Activated T-cell treated with anti-CD3 and anti-CD28 coated beads, Interleukin-2, amount 50 U/mL, for 4 hours (primary cell): ENCODE data around the gene NCKAP5. TPM values are rescaled to one million over a fixed set of nuclear protein-coding genes. Genes with fewer than 3 reads are reported as not detected.

Experiments
- ATAC-seq, 2 donors: fragments of 200-7000 bp; cut with Tn5 transposase; one replicate each; pipeline ENCODE4 v1.10.0; 2021
- DNase-seq: peaks from one replicate; pipeline ENCODE4 v3.0.0-alpha.2; 2020
- H3K27me3 Mint-ChIP-seq: one replicate; pipeline ENCODE4 v1.8.0; 2021; ENCODE audit warnings: low read depth, mixed read lengths
- H3K36me3 Mint-ChIP-seq: one replicate; pipeline ENCODE4 v1.8.0; 2022; ENCODE audit warnings: mixed read lengths; ENCODE audit not compliant: insufficient read depth
- H3K4me1 Mint-ChIP-seq: one replicate; pipeline ENCODE4 v1.8.0; 2021; ENCODE audit warnings: low read depth, mixed read lengths
- H3K4me3 Mint-ChIP-seq: one replicate; pipeline ENCODE4 v1.8.0; 2021; ENCODE audit warnings: mild to moderate bottlenecking, moderate library complexity, mixed read lengths
- H3K9me3 Mint-ChIP-seq: one replicate; pipeline ENCODE4 v1.8.0; 2021; ENCODE audit warnings: mixed read lengths
- total RNA-seq, 3 donors: library from RNA; stranded (reverse); gene quantifications; one replicate each; pipeline ENCODE4 v1.2.1, GENCODE V29; 2021

The NCKAP5 gene
- total RNA-seq, 3 donors from 2014 or later, result 0.03 TPM; not detected in 2

GRCh38 chr2:133457861-133458260, 110.4 kb downstream of the NCKAP5 start:
- DNase-seq, result no peak
- no peaks in the 10 kb centered on the region for H3K4me1 Mint-ChIP-seq
- H3K36me3 Mint-ChIP-seq, result no peaks in the 10 kb centered on the region
- no peaks in the 10 kb centered on the region for H3K27me3 Mint-ChIP-seq
- no peak for ATAC-seq
- no peak overlapping the region for H3K4me3 Mint-ChIP-seq
- peaks cover 5% of the 10 kb centered on the region for H3K9me3 Mint-ChIP-seq

GRCh38 chr2:133456971-133457370, 111.3 kb downstream of the NCKAP5 start:
- no peak for ATAC-seq
- Mint-ChIP-seq H3K27me3 (no peaks in the 10 kb centered on the region), H3K4me3 (no peak overlapping the region), H3K4me1 (no peaks in the 10 kb centered on the region), H3K9me3 (peaks cover 5% of the 10 kb centered on the region), H3K36me3 (no peaks in the 10 kb centered on the region)
- DNase-seq, result no peak

DNA sequence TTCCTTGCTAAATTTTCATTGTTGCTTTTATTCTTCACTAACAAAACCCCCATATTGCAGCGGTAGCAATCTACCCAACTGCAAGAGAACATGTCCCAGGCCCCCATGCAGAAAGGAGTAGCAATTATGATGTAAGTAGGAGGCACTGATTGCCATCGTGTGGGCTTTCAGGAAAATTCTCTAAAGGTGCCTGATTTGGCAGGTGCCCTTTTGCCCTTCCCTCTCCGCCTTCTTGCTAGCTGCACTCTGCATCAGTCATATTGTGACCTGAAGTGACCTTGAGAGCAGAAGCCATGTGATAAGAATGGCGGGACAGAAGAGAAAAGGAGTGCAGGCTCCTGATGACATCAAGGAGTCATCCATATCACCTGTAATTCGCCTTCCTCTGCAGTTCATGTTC, 112.1 kb downstream of the NCKAP5 start:
- Mint-ChIP-seq H3K36me3 (no peaks in the 10 kb centered on the region), H3K9me3 (peaks cover 5% of the 10 kb centered on the region), H3K27me3 (no peaks in the 10 kb centered on the region), H3K4me1 (no peaks in the 10 kb centered on the region), H3K4me3 (no peak overlapping the region)
- ATAC-seq (no peak), DNase-seq (no peak)

DNA sequence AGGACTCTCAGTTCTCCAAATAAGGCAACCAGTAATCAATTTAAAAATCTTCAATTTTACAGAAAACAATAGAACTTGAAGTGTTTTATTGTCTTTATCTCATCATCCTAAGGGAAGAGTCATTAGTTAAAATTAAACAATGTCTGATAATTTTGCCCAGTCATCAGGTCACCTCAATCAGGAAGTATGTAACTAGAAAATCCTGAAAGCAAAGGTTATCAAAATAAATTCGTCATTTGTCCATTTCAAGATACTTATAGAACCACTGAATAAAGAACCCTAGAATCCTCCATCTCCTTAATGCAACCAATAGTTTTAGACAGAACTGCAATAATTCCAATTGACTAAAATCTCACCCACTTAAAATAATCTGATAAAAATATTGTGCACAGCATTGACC, 115.2 kb downstream of the NCKAP5 start:
- H3K9me3 Mint-ChIP-seq, result peaks cover 5% of the 10 kb centered on the region
- no peak for DNase-seq
- no peak for ATAC-seq
- H3K36me3 Mint-ChIP-seq, result no peaks in the 10 kb centered on the region
- H3K4me1 Mint-ChIP-seq, result no peaks in the 10 kb centered on the region
- no peak overlapping the region for H3K4me3 Mint-ChIP-seq
- H3K27me3 Mint-ChIP-seq, result no peaks in the 10 kb centered on the region

- no peak for DNase-seq
- Mint-ChIP-seq H3K36me3 (no peaks in the 10 kb centered on the region), H3K4me1 (no peaks in the 10 kb centered on the region), H3K4me3 (no peak overlapping the region), H3K9me3 (peaks cover 5% of the 10 kb centered on the region), H3K27me3 (no peaks in the 10 kb centered on the region)
- no peak for ATAC-seq
Observed at GRCh38 chr2:133452583-133452982, 115.7 kb downstream of the NCKAP5 start.

DNA sequence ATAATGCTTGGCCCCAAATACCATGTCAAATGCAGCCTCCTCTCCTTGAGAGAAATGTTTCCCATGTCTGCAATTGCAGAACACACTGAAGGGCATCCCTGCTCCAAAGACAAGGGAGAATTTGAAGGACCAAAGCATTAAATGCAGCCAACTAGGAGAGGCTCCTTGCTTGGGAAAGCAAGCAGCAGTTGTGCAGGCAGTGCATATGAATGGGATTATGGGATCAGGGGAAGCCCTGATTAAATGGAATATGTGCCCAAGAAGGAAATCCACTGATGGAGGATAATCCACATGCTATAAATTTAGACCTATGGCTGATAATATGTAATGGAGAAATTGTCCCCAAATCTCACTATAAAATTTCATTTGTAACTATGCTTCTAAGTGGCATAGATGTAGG, 116.1 kb downstream of the NCKAP5 start:
- ATAC-seq (no peak), DNase-seq (no peak)
- no peaks in the 10 kb centered on the region for H3K36me3 Mint-ChIP-seq
- no peak overlapping the region for H3K4me3 Mint-ChIP-seq
- H3K9me3 Mint-ChIP-seq, result peaks cover 5% of the 10 kb centered on the region
- H3K27me3 Mint-ChIP-seq, result no peaks in the 10 kb centered on the region
- no peaks in the 10 kb centered on the region for H3K4me1 Mint-ChIP-seq

DNA sequence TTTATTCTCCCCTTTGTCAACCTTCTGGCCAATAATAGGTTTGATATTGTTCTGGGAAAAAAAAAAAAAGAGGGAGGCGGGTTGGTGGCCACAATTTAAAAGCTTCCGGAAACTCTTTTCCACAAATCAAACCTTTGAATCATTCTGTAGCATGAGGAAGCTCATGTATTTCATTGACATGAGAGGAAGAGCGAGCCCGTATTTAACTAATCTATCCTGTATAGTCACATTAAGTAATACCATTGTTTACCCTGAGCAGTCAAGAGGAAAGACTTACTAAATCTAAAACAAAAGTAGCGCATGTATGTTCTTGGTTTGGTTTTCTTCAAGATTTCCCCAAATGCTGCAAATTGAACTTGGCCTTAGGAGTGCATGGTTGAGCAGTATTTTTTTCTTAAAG, 120.1 kb downstream of the NCKAP5 start:
- Mint-ChIP-seq H3K4me3 (no peak overlapping the region), H3K27me3 (no peaks in the 10 kb centered on the region), H3K9me3 (no peaks in the 10 kb centered on the region), H3K4me1 (no peaks in the 10 kb centered on the region), H3K36me3 (no peaks in the 10 kb centered on the region)
- ATAC-seq, result no peak
- no peak for DNase-seq

DNA sequence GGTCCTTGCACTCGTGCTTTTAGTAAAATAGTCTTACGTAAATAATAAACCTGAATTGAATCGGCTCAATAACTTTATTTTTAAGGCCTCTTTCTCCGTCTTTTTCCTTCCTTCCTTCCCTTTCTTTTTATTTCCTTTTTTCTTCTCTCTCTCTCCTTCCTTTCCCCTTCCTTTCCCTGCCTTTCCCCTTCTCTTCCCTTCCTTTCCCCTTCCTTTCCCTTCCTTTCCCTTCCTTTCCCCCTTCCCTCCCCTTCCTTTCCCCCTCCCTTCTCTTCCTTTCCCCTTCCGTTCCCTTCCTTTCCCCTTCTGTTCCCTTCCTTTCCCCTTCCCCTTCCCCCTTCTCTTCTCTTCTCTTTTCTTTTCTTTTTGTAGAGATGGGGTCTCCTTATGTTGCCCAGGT, 121.0 kb downstream of the NCKAP5 start:
- DNase-seq, result no peak
- Mint-ChIP-seq H3K4me1 (no peaks in the 10 kb centered on the region), H3K36me3 (no peaks in the 10 kb centered on the region), H3K27me3 (no peaks in the 10 kb centered on the region), H3K9me3 (no peaks in the 10 kb centered on the region), H3K4me3 (no peak overlapping the region)
- no peak for ATAC-seq

- no peaks in the 10 kb centered on the region for H3K27me3 Mint-ChIP-seq
- ATAC-seq (no peak), DNase-seq (no peak)
- H3K4me3 Mint-ChIP-seq, result no peak overlapping the region
- H3K36me3 Mint-ChIP-seq, result no peaks in the 10 kb centered on the region
- H3K4me1 Mint-ChIP-seq, result no peaks in the 10 kb centered on the region
- no peaks in the 10 kb centered on the region for H3K9me3 Mint-ChIP-seq
Observed at GRCh38 chr2:133444465-133444864, 123.8 kb downstream of the NCKAP5 start.

DNA sequence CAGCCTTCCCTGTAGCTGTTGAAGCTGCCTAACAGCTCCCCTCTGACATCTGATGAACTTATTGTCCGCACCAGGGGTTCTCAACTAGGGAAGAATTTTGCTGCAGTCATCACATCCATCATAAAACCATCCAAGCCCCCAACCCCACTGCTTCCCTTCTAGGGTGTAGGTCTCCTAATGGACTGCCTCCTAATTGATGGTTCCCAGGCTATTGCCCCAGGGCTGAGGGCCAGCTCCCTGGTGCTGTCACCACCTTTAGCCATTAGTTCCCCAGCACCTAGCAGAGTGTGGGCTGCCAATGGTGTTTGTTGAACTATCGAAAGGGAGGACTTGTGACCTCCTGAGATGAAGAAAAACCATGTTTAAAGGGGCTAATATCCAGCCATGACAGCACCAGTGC, 125.9 kb downstream of the NCKAP5 start:
- Mint-ChIP-seq H3K36me3 (no peaks in the 10 kb centered on the region), H3K4me3 (no peak overlapping the region), H3K4me1 (no peaks in the 10 kb centered on the region), H3K9me3 (no peaks in the 10 kb centered on the region), H3K27me3 (no peaks in the 10 kb centered on the region)
- ATAC-seq (no peak), DNase-seq (no peak)

GRCh38 chr2:133439565-133439920, 128.7 kb downstream of the NCKAP5 start:
- DNase-seq (no peak), ATAC-seq (no peak)
- H3K9me3 Mint-ChIP-seq, result no peaks in the 10 kb centered on the region

DNA sequence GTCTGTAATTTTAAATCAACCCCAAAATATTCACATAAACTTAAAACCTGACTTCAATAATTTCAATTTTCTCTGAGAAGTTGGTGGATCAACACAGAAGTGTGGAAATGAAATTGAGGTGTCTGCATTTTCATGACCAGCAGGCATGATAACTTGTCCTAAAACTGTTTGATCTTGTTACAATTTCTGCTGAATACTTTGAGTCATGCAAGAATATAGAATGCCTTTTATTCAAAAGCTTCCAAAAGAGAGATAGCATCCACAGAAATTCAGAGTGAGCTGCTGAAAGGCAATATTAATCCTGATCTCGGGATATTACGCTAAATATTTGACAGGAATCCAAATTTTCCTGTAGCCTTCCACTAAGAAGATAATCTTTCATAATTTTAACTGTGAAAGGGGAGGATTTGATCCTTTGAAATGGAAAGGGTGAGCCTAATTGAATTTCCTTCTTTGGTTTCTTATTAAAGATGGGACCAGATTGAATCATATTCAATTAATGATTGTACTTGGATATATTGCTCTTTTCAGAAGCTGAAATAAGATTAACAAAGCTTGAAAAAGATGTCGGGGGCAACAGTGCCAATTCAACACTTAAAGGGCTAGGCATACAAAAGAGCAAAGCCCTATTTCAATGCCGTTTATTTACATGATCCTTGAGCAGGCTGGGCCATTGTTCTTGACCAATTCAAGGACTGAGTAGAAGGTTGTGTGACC, 129.3 kb downstream of the NCKAP5 start:
- Mint-ChIP-seq H3K36me3 (no peaks in the 10 kb centered on the region), H3K4me3 (no peak overlapping the region), H3K4me1 (no peaks in the 10 kb centered on the region), H3K9me3 (no peaks in the 10 kb centered on the region), H3K27me3 (no peaks in the 10 kb centered on the region)
- no peak for DNase-seq
- no peak for ATAC-seq

More at GRCh38 chr2:133439565-133439920, 128.7 kb downstream of the NCKAP5 start:
- Mint-ChIP-seq H3K4me3 (no peak overlapping the region), H3K36me3 (no peaks in the 10 kb centered on the region), H3K4me1 (no peaks in the 10 kb centered on the region), H3K27me3 (no peaks in the 10 kb centered on the region)

GRCh38 chr2:133438026-133438425, 130.2 kb downstream of the NCKAP5 start:
- Mint-ChIP-seq H3K4me1 (no peaks in the 10 kb centered on the region), H3K27me3 (no peaks in the 10 kb centered on the region), H3K9me3 (no peaks in the 10 kb centered on the region), H3K36me3 (no peaks in the 10 kb centered on the region), H3K4me3 (no peak overlapping the region)
- ATAC-seq (no peak), DNase-seq (no peak)

GRCh38 chr2:133437492-133437891, 130.8 kb downstream of the NCKAP5 start:
- no peak for DNase-seq
- H3K9me3 Mint-ChIP-seq, result no peaks in the 10 kb centered on the region
- no peaks in the 10 kb centered on the region for H3K27me3 Mint-ChIP-seq
- H3K4me3 Mint-ChIP-seq, result no peak overlapping the region
- H3K4me1 Mint-ChIP-seq, result no peaks in the 10 kb centered on the region
- no peak for ATAC-seq
- no peaks in the 10 kb centered on the region for H3K36me3 Mint-ChIP-seq

GRCh38 chr2:133434959-133435668, 133.1 kb downstream of the NCKAP5 start:
- H3K9me3 Mint-ChIP-seq, result no peaks in the 10 kb centered on the region
- no peak for DNase-seq
- H3K4me1 Mint-ChIP-seq, result no peaks in the 10 kb centered on the region
- H3K27me3 Mint-ChIP-seq, result no peaks in the 10 kb centered on the region
- H3K4me3 Mint-ChIP-seq, result no peak overlapping the region
- ATAC-seq, result no peak
- no peaks in the 10 kb centered on the region for H3K36me3 Mint-ChIP-seq
